Epidermal melanocyte (primary cell): ENCODE measurements around the gene CAPN5.
A peak's percentile ranks its signal among the peaks of the same experiment; 100 is the strongest.

ENCODE experiments used
- DNase-seq: peaks from one replicate; pipeline ENCODE4 v3.0.0; 2011; ENCODE audit warnings: low spot score; ENCODE audit not compliant: insufficient read length

Gene CAPN5

DNA sequence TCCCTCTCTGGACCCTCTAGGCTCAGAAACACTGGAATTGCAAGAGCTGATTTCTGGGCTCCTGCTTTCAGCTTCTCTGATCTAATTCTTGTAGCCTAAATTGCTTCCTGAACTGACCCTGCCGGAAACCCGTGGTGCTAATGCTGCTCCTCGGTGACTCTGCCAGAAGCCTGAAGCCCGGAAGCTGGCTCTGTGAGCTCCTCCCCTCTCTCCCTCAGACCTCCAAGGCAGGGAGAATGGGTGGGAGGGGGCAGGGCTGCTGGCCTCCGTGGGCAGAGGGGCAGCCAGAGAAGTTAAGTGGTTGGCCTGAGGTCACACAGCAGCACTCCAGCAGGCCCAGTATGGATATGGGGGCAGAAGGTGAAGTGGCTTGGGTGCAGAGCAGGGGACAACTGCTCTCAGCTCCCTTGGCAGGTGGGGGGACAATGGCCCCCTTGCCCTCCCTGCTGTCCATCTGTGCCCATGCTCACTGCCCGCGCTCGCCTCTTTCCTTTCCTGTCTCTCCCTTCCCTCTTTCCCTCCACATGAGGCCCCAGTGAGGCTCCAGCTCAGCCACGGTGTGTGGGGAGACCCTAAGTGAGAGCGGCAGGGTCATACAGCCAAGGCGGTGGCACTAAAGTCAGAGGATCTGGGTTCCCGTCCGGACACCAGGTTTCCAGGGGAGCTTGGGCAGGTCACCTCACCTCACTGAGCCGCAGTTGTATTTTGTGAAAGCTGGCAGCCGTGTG, 16.2 kb downstream of the CAPN5 start:
- no peak for DNase-seq

DNA sequence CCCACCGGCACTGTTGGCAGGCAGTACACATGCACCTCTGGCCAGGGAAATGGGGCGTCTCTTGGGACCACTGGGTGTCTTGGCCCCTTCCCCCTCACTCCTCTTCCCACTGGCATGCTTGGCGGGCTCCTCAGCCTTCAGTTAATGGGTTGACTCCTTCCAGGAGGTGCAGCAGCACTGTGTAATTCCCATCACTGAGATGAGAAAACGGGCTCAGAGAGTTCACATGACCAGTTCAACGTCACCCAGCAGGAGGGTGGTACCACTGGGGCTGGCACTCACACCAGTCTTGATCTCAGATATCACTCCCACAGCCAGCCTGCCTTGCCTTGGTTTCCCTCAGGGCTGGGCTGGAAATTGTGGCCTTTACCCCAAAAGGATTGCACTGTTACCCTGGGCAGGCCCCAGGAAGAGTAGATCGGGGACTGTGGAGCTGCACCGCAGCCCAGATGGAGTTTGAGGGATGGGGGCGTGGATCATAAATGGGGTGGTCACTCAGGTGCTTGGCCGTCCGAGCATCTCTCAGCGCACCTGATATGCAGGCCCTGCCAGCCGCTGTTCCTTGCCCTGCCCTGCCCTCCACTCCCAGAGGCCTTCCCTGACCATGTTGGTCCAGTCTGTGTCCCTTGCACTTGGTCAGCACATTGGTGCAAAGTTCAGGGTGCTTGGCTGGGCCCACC, 16.9 kb downstream of the CAPN5 start:
- no peak for DNase-seq

DNA sequence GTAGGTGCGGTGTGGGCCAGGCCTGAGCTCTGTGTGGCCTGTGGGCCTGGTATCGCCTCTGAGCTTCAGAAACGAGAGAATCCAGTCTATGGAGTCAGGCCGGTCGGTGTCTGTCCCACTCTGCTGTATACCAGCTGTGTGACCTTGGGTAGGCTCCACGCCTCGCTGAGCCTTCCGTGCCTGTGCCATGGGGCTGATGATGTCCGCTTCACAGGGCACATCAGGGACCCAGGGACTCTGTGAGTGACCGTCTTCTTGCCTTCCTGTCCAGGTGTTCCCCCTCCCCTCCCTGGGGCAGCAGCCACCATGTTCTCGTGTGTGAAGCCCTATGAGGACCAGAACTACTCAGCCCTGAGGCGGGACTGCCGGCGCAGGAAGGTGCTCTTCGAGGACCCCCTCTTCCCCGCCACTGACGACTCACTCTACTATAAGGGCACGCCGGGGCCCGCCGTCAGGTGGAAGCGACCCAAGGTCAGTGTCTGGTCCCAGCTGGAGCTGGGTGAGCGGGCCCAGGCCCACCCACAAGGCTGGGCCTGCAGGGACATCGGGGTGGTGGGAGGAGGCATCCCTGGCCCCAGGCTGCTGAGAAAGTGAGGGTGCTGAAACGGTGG, 17.9 kb downstream of the CAPN5 start:
- no peak for DNase-seq

DNA sequence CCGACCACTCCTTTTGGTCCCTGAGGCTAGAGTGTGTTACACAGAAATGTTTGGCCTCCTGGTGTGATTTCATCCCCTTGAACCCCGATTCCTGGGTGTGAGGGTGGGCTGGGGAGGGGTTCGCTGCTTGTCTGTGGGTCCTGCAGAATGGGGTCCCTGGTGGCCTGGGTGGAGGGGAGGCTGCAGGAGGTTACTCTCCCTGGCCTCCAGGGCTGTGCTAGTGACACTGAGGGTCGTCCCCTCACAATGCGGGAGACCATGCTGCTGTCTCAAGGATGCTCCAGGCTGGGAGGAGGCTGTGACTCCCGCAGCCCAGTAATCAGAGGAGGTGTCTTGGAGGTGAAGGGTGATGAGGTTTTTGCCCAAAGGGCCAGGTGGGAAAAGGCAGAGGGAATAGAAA, 18.9 kb downstream of the CAPN5 start:
- DNase-seq: no peak

DNA sequence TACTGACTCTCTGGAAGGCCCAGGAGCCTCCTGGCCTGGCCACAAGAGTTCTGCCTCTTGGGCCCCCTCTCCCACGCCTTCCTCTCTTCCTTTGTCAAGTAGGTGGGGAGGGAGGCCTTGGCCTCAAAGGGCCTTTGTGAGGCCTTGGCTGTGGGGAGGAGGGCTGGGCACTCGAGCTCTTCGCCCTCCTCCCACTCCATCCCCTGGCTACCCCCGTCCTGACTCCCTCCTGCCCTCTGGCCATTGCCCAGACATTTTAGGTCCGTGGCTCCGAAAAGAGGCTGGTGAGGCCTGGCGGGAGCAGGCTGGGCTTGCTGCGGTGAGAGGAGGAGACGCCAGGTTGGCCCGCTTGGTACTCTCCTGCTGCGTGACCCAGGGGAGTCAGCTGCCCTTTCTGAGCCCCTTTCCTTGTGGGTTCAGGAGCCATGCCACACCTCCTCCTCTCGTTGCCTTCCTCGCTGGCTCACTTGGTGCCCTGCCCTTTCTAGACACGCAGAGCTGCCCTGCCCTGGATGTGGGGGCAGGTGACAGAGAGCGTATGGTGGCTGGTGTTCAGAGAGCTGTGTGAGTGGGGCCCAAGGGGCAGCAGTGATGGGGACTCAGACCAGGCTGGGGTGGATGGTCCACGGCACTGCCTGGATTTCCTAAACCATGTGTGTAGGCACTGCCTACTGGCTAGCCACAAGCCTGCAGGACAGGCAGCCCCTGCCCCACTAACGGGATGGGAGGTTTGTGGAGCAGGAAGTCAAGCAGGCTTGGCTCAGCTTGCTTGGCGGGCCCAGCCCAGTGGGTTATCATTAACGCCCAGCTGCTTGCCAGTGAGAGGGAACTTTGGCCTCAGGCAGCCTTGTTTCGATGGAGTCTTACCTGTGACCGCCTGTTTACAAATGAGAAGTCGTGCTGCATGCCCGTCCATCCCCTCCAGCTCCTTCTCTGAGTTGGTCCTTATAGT, 20.0 kb downstream of the CAPN5 start:
- no peak for DNase-seq

DNA sequence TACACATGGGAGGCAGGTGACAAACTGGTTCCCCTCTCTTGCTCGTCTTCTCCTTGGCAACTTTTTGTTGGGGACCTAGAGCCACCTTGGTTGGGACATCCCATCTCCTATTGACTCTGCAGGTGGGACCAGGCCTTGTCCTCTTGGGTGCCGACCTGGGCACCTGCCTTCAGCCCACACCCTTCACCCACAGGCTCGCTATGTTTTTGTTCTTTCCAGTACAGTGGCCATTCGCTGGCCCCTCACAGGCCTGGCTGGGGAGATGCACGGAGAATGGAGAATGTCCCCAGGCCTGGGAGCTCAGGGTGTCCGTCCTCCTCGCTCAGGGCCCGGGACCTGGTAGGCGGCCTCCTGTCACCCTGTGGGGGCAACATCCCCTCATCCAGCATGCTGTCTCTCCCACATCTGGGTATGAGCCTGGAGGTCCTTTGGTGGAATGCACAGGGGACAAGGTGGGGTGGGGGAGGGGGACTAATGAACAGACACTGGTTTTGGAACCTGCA, 21.0 kb downstream of the CAPN5 start:
- DNase-seq: no peak

DNA sequence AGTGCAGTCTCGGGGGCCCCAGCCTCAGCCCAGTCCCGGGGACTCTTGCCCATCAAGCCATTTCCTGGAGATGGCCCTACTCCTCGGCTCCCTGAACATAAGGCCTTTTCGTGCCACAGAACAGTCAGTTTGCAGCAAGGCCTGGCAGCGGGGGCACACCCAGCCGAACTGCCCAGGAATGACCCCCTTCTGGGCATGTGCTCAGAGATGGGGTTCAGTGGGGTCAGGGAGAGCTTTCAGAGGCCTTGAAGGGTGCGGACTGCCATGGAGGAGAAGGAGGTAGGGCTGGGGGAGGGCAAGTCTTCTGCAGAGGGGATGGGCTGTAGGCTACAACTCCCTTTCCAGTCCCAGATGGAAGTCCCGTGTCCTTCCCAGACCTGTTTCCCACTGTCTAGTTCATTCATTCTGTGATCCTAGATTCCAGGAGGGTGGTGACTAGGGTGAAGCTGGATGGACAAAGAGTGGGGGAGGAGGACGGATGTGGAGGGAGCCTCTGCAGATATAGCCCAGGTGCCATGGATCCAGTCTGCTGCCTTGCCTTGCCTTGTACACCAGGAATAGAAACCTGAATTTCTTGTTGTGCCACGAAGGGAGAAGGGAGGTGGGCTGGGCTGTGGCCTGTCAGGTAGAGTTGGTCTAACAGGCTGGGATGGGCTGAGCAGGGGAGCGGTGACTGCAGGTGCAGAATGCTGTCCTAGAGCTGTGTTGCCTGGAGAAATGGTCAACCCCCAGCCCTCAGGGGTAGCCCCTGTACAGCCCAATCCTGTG, 21.6 kb downstream of the CAPN5 start:
- DNase-seq: no peak

DNA sequence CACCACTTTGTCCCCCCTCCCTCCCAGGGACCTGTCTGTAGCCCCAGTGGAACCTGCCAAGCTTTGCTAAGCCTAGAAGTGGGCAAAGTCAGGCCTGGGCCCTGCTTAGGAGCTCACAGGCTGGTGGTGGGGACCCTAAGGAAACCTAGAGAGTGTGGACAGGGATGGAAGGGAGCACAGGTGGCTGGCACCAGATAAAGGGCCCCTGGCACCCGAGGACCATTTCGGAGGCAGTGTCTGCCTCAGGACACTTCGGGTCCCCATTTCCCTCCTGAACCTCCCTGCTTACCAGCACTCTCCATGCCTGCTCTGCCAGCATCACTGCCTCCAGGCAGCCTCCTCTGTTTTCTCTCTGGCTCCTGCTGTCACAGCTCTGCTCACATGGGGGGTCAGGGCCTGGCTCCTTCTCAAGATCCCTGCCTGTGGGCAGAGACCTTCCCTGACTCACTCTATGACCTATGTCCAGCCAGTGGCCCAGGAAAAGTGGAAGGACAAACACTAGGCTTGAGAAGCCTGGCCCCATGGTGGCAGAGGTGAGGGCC, 22.3 kb downstream of the CAPN5 start:
- DNase-seq: no peak

DNA sequence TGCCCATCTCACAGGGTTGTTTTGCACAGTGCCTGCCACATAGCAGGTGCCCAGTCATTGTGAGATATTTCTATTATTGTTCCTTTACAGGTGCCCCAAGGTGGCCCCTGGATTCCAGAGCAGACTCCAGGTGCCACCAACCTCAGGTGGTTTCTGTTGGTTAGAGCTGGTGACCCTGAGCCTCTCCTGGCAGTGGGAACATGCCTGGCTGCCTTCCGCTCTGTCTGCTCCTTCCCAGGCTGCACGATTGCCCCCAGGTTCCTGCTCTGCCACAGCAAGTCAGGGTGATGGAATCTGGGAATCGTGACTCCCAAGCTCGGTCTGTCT, 23.2 kb downstream of the CAPN5 start:
- DNase-seq: no peak

DNA sequence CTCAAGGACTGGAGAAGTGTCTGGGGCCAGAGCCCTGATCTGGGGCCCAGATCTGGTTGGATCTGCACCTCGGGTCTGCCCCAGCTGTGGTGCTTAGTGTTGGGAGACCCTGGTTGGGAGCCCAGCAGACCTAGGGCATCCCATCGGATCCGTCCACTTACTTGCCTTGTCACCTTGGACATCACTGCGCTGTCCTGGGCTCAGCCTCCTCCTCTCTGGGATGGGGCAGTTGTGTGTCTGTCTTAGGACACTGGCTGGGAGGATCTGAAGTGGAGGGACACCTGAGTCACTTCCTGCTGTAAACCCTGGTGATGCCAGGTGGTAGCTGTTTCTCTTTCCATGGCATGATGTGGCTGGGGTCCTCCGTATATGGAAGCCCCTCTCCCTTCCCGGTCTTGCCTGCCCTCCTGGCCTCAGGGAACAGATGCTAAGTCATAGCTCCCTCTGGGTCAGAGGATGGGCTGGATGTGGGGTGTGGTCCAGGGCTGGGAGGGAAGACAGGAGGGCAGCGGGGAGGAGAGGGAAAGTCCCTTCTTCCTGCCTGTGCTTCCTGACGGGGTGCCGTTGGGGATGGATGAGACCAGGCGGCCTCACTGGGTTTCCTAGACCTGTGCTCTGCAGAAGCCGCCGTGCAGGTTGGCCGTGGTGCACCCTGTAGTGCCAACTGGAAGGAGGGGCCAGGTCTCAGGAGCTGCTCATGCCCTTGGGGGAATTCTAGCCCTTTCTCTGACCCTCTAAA, 23.8 kb downstream of the CAPN5 start:
- no peak for DNase-seq

DNA sequence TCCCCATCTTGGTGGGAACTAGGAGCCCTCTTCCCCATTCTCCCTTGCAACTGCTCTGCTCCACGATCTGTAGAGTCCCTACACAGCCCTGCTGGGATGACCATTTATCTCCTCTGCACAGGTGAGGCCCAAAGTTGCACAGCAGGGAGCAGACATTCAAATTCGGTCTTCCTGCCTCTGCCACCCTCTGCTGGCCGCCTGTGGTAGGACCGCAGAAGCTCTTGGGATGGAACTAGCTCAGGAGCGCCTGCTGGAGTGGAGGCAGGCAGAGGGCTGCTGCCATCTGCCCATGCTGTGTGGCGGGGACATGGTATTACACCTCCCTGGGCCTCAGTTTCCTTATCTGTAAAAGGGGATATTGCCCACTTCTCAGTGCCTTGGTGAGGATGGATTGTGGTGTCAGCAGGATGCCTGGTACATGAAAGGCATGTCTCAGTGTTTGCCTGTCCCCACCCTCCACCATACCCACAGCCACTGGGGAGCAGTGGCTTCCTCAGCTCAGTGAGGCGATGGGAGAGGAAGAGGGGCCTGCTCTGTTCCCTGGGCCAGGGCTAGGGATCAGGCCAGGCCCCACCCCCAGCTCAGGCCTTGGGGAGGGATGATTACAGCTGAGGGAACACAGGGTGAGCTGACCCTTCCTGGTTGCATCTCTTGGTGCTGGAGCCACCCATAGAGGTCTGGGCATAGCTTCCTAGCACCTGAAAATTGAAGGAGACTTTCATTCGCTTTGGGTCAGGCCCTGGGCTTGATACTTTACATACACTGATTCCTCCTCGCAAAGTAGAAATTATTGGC, 24.6 kb downstream of the CAPN5 start:
- DNase-seq: peak; percentile 89

DNA sequence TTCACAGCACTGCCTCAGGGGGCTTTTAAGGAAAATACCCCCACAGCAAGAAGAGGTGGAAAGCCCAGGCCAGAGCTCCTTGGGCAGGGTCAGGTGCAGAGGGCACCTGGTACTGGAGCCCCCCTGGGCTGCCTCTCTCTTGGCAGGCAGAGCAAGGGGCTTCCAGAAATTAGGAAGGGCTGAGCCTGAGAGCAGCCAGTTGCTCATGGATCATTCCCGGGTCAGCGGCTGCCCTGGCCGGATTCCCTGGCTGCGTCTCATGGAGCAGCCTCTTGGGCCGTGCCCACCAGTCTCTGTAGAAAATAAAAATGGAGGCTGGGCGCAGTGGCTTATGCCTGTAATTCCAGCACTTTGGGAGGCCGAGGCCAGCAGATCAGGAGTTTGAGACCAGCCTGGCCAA, 25.6 kb downstream of the CAPN5 start:
- no peak for DNase-seq

DNA sequence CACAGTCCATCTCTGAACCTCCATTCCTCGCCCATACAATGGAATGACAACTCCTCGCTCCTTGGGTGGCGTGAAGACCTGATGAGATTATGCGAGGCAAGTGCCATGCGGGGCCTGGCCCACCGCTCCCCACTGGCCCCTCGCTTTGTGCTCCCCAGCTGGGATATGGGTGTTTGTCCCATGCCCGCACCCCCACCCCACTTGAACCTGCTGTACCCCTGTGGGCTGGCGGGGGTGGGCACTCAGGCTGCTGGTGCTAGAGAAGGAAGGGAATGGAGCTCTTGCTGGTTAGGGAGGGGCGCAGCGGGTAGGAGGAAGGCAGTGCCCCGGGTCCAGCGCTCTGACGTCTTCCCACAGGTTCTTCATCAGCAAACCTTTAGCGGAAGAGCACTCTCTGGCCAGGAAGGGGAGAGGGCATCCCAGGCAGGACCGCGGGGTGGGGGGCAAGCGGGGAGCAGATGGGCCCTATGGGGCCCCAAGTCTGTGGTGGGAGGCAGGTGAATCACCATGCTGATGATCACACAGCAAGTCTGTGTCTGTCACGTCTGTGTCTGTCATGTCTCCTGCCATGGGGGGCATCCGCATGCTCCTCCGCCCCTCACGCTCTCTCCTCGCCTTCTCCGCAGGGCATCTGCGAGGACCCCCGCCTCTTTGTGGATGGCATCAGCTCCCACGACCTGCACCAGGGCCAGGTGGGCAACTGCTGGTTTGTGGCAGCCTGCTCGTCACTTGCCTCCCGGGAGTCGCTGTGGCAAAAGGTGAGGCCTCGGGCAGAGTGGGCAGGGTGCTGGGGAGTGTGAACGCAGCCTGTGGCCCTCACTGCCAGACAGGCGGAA, 26.5 kb downstream of the CAPN5 start:
- DNase-seq: no peak

DNA sequence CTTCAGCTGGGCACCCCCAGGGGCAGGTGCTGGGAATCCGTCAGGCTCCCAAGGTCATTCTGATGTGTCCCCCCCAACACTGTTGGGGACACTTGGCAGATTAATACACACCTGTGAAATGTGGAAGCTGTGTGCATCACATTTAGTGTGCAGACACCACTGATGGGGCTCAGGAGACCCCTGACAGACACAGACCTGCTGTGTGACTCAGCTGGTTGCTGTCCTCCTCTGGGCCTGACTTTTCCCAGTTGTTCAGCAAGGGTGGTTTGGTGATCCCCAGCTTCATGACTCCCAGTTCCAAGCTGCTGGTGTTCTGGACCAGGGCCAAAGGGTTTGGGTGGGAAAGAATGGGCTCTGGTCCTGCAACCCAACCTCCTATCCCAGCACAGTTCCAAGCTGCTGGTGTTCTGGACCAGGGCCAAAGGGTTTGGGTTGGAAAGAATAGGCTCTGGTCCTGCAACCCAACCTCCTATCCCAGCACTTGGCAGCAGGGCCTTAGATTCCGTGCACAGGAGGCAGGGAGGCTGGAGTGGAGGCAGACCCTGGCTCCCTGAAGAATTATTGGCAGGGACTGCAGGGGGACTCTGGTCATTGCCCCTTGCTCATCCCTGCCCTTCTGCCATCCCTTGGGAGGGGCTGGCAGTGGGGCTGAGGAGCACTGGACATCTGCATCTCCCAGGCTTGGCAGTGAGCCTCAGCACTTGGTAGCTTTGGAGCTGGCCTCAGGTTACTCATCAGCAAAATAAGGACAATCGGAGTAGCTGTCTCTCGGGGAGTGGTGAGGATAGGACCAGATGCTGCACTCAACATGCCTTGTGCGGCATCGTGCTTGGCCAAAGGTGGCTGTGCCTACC, 27.4 kb downstream of the CAPN5 start:
- no peak for DNase-seq

DNA sequence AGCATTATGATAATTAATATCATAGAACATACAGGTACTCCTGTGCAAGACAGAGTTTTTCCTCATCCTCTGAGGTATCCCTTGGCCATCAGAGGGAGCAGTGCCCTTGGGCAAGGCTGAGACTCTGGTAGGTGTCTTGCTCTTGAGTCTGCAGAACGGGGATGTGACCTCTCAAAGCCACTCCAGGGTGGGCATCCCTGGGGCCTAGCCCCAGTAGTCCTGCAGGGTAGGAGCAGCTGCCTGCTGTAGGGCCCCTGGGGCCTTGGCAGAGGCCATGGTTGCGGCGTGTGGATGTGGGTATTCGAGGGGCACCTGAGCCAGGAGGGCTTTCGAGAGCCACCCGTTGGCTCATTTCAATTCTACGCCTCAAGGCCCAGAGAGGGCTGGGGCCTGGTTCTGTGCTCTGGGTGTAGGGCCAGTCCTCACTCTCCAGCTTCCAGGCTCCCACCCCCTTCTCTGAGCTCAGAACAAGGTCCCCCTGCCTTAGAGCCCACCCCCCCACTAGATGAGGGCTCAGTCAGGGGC, 28.1 kb downstream of the CAPN5 start:
- DNase-seq: no peak

DNA sequence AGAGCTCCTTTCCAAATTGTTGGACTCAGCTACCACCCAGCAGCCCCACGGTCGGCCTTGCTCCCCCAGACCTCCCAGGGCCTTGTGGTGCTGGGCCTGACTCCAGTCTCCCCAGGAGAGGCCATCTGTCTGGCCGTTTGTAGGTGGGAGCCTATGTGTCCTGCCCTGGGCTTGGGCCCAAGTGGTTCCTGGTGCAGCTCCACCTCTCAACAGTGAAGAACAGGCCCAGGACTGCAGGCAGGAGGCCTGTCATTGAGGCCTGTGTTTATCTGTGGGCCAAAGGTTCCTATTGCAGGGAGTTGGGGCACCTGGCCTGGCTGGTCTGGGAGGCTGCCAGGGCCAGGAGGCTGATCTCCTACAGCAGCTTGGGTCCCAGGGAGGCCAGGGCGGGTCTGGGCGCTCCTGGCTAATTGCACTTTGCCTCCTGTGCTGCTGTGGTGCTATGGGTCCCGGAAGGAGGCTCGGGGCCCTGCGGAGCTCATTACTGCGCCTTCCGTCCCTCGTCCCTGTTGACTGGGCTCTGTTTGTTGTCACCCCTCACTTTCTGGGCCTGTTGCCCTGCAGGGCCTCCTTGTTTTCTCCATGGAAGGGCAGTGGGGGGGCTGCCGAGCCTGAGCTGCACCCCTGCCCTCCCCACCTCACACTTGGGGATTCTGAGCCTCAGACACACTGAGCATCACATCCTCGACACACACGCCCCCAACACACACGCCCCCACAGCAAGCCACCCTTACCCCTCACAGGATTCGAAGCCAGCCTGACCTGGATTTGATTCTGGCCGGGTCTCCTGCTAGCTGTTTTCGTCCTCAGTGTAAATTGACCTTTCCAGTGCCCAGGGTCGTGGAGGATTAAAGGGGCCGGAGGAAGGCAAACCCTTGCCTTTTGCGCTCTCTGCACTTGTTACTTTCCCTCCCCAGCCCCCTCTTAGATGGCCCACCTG, 29.1 kb downstream of the CAPN5 start:
- DNase-seq: no peak
